ENCODE measurements around the gene CCDC8.
"Not testable (repeated sequence)": the region's sequence is repeated elsewhere in the genome, so short reads cannot be mapped to it uniquely, and the experiment has no call there.

The CCDC8 gene

GRCh38 chr19:46427518-46428045 is 14.2 kb upstream of the CCDC8 start:
- DNase-seq: no peak

GRCh38 chr19:46426506-46427162 is 13.3 kb upstream of the CCDC8 start:
- no peak for DNase-seq

DNA sequence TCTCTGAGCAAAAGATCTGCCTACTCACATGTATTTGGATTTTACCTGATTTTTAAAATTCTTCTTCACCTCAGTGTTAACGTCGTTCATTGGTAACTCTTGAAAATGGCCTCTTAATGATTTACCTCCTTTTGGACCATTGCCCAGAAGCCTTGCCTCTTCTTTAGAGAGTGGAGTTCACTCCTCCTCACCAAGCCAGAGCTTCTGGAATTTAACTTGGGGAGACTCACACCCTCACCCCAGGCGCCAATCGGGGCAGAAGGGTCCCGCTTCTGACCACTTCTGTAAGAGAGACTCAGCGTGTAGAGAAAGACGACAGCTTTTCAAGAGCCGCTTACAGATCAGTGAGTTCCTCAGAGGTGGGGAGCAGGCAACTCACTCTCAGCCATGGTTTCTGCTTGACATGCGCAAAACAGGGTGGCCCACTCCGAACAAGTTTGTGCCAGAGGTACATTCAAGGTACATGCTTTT is 12.7 kb upstream of the CCDC8 start:
- no peak for DNase-seq

GRCh38 chr19:46423188-46423587 is 9.8 kb upstream of the CCDC8 start:
- DNase-seq: no peak

DNA sequence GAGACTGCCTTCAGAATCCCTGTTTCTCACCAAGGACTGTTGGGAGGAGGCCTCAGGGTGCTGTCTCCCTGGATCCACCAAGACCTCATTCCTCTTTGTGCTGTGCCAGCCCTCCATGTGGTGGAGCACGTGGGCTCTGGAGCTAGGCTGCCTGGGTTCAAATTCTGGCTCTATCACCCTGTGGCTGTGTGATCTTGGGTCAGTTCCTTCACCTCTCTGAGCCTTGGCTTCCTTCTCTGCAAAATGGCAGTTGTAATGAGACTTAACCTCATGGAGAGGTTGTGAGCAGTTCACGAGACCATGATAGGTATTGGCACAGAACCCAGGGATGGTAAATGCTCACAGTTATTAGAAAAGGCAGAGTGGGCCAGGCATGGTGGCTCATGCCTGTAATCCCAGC is 9.0 kb upstream of the CCDC8 start:
- DNase-seq: no peak

GRCh38 chr19:46420056-46420455 is 6.7 kb upstream of the CCDC8 start:
- DNase-seq: no peak

- DNase-seq: not testable (repeated sequence)
These were observed 2.7 kb upstream of the CCDC8 start for GRCh38 chr19:46415804-46416709.

DNA sequence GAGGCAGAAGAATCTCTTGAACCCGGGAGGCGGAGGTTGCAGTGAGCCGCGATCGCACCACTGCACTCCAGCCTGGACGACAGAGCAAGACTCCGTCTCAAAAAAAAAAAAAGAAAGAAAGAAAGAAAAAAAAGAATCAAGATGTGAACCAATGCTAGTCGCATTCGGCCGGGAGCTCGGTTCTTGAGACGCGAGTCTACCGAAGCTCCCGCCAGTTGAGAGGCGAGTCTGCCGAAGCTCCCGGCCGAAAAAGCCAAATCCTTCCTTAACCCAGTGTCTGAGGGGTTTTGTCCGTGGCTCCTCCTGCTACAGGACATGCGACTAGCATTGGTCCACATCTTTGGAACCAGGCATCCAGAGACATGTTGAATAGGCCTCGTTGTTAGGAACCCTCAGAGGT is 1.5 kb upstream of the CCDC8 start:
- DNase-seq: not testable (repeated sequence)

- no peak for DNase-seq
These were observed 608 bp downstream of the CCDC8 start for GRCh38 chr19:46412650-46413261.

DNA sequence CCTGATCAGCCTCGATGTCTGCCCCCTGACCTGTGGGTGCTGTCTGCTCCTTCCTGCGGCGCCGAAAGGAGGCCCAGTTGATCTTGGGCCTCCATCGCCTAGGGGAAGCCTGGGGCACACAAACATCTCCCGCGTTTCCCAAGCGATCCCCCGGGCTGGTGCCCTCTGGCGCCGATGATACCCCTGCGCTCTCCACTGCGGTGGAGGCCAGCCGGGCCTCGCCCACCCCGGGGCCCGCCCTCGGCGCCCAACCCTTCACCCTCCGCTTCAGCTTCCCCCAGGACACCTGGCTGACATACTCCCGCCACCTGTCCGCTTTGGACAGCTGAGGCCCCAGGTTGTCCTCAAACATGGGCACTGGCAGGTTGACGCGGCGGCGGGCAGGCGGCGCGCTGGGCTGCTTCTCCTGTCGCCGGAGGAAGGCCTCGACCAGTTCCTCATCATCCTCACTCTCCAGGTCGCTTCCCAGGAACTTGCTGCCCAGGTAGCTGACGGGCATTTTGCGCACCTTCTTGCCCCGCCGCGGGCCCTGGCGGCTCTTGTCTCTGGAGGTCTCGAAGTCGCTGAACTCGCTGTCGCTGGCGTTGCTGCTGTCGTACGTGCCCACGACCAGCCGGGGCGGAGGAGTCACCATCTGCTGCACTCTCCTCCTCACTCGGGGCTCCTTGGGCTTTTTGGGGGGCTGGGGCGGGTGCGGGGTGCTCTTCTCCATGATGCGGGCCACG is 1.3 kb downstream of the CCDC8 start:
- no peak for DNase-seq

DNA sequence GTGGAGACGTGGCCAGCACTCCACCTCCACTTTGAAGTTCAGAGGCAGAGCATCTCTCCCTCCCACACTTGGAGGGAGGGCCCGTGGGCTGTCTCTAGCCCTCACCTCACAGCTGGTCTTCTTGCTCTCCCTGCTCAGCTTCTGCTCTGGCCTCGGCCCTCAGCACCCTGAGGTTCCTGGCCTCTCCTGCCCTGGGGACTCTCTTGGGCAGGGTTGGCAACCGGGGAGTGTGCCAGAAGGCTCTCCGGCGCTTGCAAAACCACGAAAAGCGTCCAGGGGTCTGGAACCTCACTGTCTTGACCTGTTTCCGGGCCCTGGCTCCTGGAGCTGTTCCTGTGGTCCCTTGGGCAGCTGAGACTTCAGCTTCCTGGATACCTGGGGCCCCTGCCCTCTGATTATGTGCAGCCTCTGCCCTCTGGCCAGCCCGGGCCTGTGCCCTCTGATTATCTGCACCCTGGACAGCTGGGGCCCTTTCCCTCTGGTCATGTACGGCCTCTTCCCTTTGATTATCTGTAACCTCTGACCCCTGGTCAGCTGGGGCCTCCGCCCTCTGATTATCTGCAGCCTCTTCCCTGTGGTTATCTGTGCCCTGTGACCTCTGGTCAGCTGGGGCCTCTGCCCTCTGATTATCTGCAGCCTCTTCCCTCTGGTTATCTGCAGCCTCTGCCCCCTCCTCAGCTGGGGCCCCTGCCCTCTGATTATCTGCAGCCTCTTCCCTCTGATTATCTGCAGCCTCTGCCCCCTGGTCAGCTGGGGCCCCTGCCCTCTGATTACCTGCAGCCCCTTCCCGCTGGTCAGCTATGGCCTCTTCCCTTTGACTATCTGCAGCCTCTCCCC is 2.1 kb downstream of the CCDC8 start:
- no peak for DNase-seq

GRCh38 chr19:46410205-46411087 is 2.9 kb downstream of the CCDC8 start:
- no peak for DNase-seq

DNA sequence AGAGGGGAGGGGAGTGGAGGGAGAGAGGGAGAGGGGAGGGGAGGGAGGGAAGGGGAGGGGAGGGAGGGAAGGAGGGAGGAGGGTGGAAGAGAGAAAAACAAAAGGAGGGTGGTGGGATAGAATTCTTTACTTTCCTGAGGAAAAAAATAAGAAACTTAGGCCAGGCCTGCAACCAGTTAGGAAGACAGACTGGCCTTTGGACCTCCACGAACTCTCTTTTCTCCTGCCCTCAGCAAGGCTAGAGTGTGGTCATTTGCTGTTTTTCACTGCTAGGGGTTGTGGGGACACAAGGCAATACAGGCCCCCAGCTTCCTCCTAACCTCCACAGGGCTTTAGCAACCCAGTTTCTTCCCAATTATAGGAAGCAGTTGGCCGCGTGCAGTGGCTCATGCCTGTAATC is 4.2 kb downstream of the CCDC8 start:
- no peak for DNase-seq

GRCh38 chr19:46408664-46409039 is 4.7 kb downstream of the CCDC8 start:
- DNase-seq: no peak

- no peak for DNase-seq
These were observed 5.3 kb downstream of the CCDC8 start for GRCh38 chr19:46407856-46408663.

GRCh38 chr19:46406976-46407375 is 6.4 kb downstream of the CCDC8 start:
- DNase-seq: no peak

DNA sequence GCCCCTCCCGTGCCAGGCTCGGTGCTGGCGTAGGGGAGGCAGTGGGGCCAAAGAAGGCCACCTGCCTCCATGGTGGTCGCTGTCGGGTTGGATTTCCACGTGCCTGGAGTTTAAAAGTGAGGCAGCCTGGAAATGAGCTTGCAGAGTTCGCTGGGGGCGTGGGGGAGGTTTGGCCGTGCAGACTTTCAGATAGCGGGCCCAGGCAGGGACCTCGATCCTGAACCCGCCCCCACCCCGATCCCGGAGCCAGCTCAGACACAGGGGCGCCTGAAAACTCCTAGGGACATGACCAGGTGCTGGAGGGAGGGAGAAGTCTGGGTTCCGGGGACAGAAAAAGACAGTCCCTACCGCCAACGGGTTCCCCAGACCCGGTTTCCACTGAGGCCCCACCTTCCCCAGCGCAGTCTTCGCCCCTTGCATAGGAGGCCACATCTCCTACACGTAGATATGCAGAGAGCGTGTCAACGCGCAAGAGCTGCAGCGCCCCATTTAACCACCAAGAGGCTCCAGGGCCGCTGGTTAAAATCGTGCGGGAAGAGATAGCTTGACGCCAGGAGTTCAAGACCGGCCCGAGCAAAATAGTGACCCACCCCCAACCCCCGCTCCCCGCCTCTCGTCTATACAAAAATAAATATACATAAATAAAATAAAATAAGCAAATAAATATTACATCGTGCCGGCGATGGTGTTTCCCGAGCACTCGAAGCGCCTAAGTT is 8.5 kb downstream of the CCDC8 start:
- DNase-seq: no peak

DNA sequence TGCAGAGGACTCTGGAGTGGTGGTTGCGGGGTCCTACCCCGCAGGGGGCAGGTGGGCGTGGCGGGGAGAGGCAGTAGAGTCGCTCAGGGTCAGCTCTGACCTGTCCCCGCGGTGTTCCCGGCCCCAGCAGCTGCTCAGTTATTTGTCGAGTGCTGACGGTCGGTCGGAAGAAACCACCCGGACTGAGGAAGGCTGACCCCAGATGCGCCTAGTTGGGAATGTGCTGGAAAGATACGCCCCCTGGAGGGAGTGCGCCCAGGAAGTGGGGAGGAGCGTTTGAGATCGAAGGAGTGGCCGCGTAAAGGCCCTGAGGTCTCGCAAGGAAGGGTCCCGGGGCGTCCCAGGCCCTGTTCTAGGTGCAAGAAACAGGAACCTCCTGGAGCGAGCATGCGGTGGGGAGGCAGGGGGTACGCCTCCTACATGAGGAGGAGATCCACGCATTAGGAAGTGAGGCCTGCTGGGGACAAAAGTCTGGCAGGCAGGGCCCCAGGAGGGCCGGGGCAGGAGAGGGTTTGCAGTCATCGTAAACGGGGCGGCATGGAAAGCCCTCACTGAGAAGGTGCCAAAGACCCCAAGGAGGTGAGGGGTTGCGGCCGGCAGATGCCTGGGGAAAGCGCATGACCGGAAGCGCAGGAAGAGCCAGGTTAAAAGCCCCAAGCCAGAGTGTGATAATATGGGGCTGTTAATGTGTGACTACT is 9.2 kb downstream of the CCDC8 start:
- peak; percentile 40 to 44 for DNase-seq

- DNase-seq: no peak
These were observed 10.6 kb downstream of the CCDC8 start for GRCh38 chr19:46402725-46403124.
